NCI-H2227 (cell line): ENCODE results near the gene ZFP91.
A peak's percentile ranks its signal among the peaks of the same experiment; 100 is the strongest.
"Not testable (repeated sequence)": the region's sequence is repeated elsewhere in the genome, so short reads cannot be mapped to it uniquely, and the experiment has no call there.

Experiments
- DNase-seq: peaks from one replicate; lab custom pipeline; 2025; ENCODE audit not compliant: unreplicated experiment; lab: John Stamatoyannopoulos, UW

The ZFP91 gene, protein sequence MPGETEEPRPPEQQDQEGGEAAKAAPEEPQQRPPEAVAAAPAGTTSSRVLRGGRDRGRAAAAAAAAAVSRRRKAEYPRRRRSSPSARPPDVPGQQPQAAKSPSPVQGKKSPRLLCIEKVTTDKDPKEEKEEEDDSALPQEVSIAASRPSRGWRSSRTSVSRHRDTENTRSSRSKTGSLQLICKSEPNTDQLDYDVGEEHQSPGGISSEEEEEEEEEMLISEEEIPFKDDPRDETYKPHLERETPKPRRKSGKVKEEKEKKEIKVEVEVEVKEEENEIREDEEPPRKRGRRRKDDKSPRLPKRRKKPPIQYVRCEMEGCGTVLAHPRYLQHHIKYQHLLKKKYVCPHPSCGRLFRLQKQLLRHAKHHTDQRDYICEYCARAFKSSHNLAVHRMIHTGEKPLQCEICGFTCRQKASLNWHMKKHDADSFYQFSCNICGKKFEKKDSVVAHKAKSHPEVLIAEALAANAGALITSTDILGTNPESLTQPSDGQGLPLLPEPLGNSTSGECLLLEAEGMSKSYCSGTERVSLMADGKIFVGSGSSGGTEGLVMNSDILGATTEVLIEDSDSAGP

DNA sequence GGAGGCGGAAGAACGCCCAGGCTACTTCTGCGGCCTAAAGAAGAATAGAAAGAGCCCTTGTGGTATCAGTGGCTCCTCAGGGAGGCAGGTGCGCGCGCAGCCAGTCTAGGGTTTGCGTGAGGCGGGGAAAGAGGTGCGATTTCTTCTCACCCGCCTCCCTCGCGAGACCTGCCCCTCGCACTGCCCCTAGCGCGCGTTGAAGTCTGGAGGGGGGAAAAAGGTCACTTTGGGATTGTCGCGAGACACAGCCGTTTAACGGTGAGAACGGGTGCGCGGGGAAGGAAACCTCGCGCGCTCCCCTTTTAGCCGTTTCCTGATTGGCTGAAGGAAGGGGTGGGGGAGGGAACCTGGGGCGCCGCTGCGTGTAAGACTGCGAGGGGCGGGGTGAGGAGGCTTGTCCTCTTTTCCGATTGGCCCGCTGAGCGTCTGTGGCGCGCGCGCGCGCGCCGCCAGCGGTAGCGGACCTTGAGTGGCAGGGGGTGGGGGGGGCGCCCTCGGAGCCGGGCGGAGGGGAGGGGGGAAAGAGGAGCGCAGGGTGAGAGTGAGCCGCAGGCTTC is at the start of gene ZFP91:
Gene ZFP91, plus strand, starts transcription at position 429 of the 557 bp plus-strand sequence. CDS start 219 bp downstream, outside the sequence.
- peak; percentile 99 for DNase-seq

GRCh38 chr11:58530236-58530635 is 48.6 kb upstream of the ZFP91 start:
- no peak for DNase-seq

DNA sequence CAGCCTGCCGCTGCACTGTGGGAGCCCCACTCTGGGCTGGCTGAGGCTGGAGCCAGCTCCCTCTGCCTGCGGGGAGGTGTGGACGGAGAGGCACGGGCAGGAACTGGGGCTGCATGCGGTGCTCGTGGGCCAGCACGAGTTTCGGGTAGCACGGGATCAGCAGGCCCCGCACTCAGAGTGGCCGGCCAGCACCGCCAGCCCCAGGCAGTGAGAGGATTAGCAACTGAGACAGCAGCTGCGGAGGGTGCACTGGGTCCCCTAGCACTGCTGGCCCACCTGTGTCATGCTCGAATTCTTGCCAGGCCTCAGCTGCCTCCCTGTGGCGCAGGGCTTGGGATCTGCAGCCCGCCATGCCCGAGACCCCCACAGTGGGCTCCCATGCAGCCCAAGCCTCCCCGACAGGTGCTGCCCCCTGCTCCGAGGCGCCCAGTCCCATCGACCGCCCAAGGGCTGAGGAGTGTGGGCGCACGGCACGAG is 47.0 kb upstream of the ZFP91 start:
- no peak for DNase-seq

DNA sequence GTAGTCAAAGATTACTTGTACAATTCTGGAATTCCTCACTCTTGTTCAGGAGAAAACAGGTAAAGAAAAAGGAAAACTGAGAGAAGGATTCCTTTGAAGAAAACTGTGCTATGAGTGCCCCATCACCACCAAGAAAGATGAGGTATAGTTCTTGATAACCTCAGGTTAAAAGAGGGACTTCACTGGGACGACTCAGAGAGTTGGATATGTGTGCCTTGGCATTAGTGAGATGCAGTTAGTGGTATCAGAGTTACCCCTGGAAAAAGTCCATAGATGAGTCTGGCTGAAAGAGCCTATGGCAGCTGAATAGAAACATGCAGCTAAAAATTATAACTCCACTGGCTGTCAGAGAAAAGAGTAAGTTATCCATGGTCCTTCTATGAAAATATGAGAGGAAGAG is 32.0 kb upstream of the ZFP91 start:
- no peak for DNase-seq

GRCh38 chr11:58549644-58550043 is 29.2 kb upstream of the ZFP91 start:
- DNase-seq: no peak

DNA sequence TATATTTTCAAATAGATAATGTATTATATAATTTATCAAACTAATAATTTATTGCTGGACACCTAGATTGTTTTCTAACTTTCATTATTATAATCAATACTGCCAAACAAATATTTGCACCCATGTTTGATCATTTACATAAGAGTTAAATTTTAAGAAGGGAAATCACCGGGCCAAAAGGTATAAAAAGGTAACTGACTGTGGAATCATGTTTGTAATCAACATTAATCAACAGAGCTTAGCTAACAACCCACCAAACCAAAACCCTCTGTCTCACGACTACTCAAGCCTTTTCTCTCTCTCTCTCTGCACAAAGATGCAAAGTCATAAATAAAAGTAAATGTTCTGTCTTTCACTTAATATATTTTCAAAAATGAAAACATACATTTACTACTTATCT is 18.0 kb upstream of the ZFP91 start:
- DNase-seq: no peak

- no peak for DNase-seq
Observed at GRCh38 chr11:58561394-58562098, 17.3 kb upstream of the ZFP91 start.

DNA sequence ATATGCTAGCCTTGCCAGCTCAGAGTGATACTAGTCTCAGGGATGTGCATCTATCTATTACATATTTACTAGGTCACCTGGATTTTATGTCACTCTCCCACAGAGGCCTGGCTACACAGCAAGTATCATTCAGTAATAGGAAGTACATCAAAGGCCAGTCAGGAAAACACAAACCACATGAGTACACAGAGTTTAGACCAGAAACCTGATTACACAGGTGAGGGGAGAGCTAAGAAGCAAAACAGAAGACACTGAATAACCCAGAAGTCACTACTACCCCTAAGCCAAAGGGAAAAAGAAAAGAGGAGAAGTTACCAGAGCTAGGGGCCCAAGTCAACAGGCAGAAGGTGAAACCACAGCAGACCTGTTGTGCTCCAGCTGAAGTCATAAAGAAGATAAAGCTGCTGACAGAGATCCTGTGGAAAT is 16.5 kb upstream of the ZFP91 start:
- DNase-seq: no peak

GRCh38 chr11:58564231-58564630 is 14.6 kb upstream of the ZFP91 start:
- no peak for DNase-seq

DNA sequence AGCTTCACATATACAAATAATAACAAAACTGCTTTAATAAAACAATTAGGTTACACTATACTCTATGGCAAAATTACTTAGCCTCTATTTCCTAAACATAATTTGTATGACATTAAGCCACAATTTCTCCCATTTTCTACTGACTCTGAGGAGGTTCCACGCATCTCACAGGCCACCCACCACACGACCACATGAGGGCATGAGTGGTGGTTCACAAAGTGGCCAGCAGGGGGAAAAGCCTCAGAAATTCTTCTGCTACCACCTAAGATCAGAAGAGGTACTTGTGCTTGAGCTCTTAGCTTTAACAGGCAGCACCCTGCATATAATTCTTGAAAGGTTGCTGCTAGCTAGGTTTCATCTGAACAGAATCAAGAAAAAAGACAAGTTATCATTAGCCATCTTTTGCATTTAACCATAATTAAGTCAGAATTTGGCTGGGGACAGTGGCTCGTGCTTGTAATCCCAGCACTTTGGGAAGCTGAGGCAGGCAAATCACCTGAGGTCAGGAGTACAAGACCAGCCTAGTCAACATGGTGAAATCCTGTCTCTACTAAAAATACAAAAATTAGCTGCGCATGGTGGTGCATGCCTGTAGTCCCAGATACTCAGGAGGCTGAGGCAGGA is 10.9 kb upstream of the ZFP91 start:
- peak; percentile 68 for DNase-seq

DNA sequence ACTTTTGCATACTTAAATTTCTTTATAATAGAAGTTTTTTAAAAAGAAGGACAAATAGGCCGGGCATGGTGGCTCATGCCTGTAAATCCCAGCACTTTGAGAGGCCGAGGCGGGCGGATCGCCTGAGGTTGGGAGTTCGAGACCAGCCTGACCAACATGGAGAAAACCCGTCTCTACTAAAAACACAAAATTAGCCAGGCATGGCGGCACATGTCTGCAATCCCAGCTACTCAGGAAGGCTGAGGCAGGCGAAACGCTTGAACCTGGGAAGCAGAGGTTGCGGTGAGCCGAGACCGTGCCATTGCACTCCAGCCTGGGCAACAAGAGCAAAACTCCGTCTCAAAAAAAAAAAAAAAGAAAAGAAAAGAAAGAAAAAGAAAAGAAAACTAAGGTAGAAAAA is 6.0 kb upstream of the ZFP91 start:
- DNase-seq: not testable (repeated sequence)

- no peak for DNase-seq
Observed at GRCh38 chr11:58573451-58574104, 5.3 kb upstream of the ZFP91 start.

DNA sequence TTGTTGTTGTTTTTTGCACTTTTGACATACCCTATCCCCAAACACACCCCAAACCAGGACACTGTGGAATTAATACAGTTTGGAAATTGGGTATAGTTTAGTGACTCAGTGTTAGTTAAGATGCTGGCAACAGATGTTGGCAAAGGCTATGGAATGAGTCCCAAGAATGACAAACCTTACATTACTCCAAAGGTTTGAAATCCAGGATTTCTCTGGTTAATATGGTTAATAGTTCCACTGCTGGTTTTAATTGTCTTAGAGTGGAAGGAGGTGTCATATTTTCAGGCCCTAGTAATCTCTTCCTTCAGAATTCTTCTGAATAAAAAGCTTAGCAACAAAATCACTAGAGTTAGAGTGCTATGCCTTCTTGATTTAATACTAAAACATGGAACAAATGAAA is 4.0 kb upstream of the ZFP91 start:
- DNase-seq: no peak

- no peak for DNase-seq
Observed at GRCh38 chr11:58575377-58576020, 3.4 kb upstream of the ZFP91 start, which contains the start of gene LPXN. TSS of gene LPXN (minus strand) at chr11:58575856. CDS start at chr11:58575772, 84 bp downstream.

- no peak for DNase-seq
Observed at GRCh38 chr11:58576887-58577471, 1.9 kb upstream of the ZFP91 start.

DNA sequence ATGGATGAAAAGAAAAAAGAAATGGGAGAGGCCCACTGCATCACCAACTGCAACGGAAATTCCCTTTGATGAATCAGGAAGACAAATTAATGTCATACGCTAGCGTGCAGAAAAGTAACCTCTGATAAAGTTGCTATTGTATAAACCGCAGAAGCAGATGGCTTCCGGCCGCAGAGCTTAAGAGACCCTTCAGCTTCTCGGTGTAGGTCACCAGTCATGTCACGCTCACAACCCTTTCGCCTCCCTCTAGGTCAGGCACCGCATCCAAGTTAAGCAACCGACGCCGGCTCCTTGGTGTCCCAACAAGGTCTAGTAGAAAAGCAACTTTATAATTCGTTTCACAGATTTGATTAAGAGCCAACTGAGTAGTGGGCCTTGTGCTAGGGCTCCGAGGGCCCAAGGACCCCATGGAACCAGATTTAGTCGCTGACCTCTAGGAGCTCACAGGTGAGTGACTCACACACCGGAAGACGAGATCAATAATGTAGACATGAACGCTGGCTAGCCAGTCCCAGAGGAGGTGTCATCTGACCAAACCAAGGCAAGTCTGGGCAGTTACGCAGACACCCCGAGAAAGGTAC is 1.2 kb upstream of the ZFP91 start:
- no peak for DNase-seq

DNA sequence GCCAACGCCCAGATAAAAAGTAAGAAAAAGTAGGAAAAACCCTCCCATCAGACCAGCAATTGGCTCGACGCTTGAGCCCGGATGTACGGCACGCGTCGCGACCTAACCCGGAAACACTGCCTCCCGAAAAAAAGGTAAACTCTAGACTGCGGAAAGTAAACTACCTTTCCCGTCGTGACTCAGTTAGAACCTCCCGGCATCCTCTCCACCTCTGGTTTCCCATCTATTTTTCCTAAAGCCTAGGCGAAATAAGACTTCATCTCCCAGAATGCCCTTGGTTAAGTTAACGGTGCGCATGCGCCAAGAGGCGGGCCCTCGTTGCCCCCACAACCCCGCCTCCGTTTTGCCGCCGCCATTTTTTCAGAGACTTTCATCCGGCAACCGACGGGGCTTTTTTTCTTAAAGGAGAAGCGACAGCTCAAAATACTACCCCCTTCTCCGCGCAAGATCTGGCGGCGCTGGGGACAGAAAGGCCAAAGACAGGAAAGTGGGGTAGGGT is 678 bp upstream of the ZFP91 start:
- peak; percentile 98 for DNase-seq

GRCh38 chr11:58579192-58580129 is 598 bp downstream of the ZFP91 start:
- peak; percentile 92 for DNase-seq
